Renal cortex interstitium (tissue), 3 donors: ENCODE results near the gene FAM219A. TPM values are rescaled to one million over a fixed set of nuclear protein-coding genes. Genes with fewer than 3 reads are reported as not detected.

Source experiments
- polyA plus RNA-seq, 3 donors: library from polyadenylated mRNA; unstranded; fragments of 120-200 nt; gene quantifications; one replicate each; pipeline ENCODE4 v1.2.1, GENCODE V29; 2013; ENCODE audit not compliant: insufficient read length in 3 of 3

FAM219A gene
- polyA plus RNA-seq, 3 donors: 12.0 to 16.0 (median 13.1) TPM

Other genes with a start within 250 kb of the FAM219A start
- 1 to 10 TPM; 6.1 to 6.6 (median 6.4) TPM for gene KIF24, start 129.3 kb downstream of the FAM219A start, polyA plus RNA-seq
- gene NUDT2, start 129.0 kb downstream of the FAM219A start, polyA plus RNA-seq: 10 to 100 TPM; 26.5 to 36.2 (median 29.8) TPM
- gene MYORG, start 81.7 kb downstream of the FAM219A start, polyA plus RNA-seq: 1 to 10 TPM; 8.4 to 9.9 (median 8.9) TPM
- gene DNAI1, start 235 bp upstream of the FAM219A start, polyA plus RNA-seq: 1 to 10 TPM; 1.4 to 4.0 (median 2.1) TPM
- 1 to 10 TPM; 1.4 to 1.9 (median 1.7) TPM for gene ENHO, start 64.4 kb upstream of the FAM219A start, polyA plus RNA-seq
- 10 to 100 TPM; 29.9 to 49.5 (median 38.3) TPM for gene CNTFR, start 131.2 kb upstream of the FAM219A start, polyA plus RNA-seq
- 10 to 100 TPM; 22.6 to 33.6 (median 25.8) TPM for gene RPP25L, start 153.5 kb upstream of the FAM219A start, polyA plus RNA-seq
- 100 to 1,000 TPM in 1 of 3 donors, 10 to 100 TPM in 2; 91.5 to 108 (median 96.6) TPM for gene DCTN3, start 161.9 kb upstream of the FAM219A start, polyA plus RNA-seq
- under 1 TPM in 1 of 3 donors, not detected in 2; 0.14 TPM for gene ARID3C, start 170.5 kb upstream of the FAM219A start, polyA plus RNA-seq
- 10 to 100 TPM; 43.9 to 55.1 (median 46.9) TPM for gene SIGMAR1, start 179.2 kb upstream of the FAM219A start, polyA plus RNA-seq
- gene GALT, start 188.1 kb upstream of the FAM219A start, polyA plus RNA-seq: 10 to 100 TPM; 65.6 to 85.0 (median 71.2) TPM
- 10 to 100 TPM; 53.5 to 68.0 (median 63.6) TPM for gene IL11RA, start 193.6 kb upstream of the FAM219A start, polyA plus RNA-seq
- under 1 TPM; 0.44 to 0.60 (median 0.59) TPM for gene CCL27, start 204.1 kb upstream of the FAM219A start, polyA plus RNA-seq
- gene CCL19, start 232.7 kb upstream of the FAM219A start, polyA plus RNA-seq: not detected